HEK293 (cell line): ENCODE measurements around the gene ANAPC2.

Source experiments
- HOXD13 ChIP-seq: sonication (generic); formaldehyde crosslinking; IDR thresholded peaks from 2 replicates; pipeline ENCODE4 v1.8.0; 2022; ENCODE audit warnings: missing genetic modification reagents, borderline replicate concordance
- IKZF3 ChIP-seq: fragments of 450-650 bp; IDR thresholded peaks from 2 replicates; pipeline ENCODE4 v1.5.0; 2018; ENCODE audit warnings: missing biosample characterization, mild to moderate bottlenecking, missing genetic modification characterization, moderate library complexity
- MYNN ChIP-seq: fragments of 450-650 bp; formaldehyde crosslinking; IDR thresholded peaks from 2 replicates; pipeline ENCODE4 v1.5.1; 2016; ENCODE audit warnings: missing biosample characterization, missing genetic modification characterization, borderline replicate concordance
- SALL2 ChIP-seq: fragments of 450-650 bp; formaldehyde crosslinking; IDR thresholded peaks from 2 replicates; pipeline ENCODE4 v1.5.0; 2017; ENCODE audit warnings: missing biosample characterization, mild to moderate bottlenecking, missing genetic modification characterization, borderline replicate concordance
- SP2 ChIP-seq: fragments of 450-650 bp; formaldehyde crosslinking; IDR thresholded peaks from 2 replicates; pipeline ENCODE4 v1.5.1; 2016; ENCODE audit warnings: missing biosample characterization, missing genetic modification characterization
- ZBTB17 ChIP-seq: fragments of 450-650 bp; formaldehyde crosslinking; IDR thresholded peaks from 2 replicates; pipeline ENCODE4 v1.5.1; 2016; ENCODE audit warnings: missing biosample characterization, missing genetic modification characterization
- ZBTB7A ChIP-seq: fragments of 450-650 bp; formaldehyde crosslinking; IDR thresholded peaks from 2 replicates; pipeline ENCODE4 v1.5.1; 2016; ENCODE audit warnings: low read depth, missing biosample characterization, missing genetic modification characterization
- ZFP3 ChIP-seq: fragments of 450-650 bp; formaldehyde crosslinking; IDR thresholded peaks from 2 replicates; pipeline ENCODE4 v1.5.1; 2016; ENCODE audit warnings: low read depth, missing biosample characterization, missing genetic modification characterization
- ZNF140 ChIP-seq: fragments of 450-650 bp; formaldehyde crosslinking; IDR thresholded peaks from 2 replicates; pipeline ENCODE4 v1.5.1; 2016; ENCODE audit warnings: missing biosample characterization, missing genetic modification characterization
- ZNF157 ChIP-seq: fragments of 450-650 bp; formaldehyde crosslinking; IDR thresholded peaks from 2 replicates; pipeline ENCODE4 v1.5.1; 2016; ENCODE audit warnings: missing biosample characterization, missing genetic modification characterization
- ZNF184 ChIP-seq: fragments of 450-650 bp; IDR thresholded peaks from 2 replicates; pipeline ENCODE4 v1.5.1; 2018; ENCODE audit warnings: missing biosample characterization, mild to moderate bottlenecking, missing genetic modification characterization
- ZNF19 ChIP-seq: fragments of 450-650 bp; formaldehyde crosslinking; IDR thresholded peaks from 2 replicates; pipeline ENCODE4; 2016; ENCODE audit warnings: missing biosample characterization, missing genetic modification characterization, low read depth
- ZNF211 ChIP-seq: fragments of 450-650 bp; formaldehyde crosslinking; IDR thresholded peaks from 2 replicates; pipeline ENCODE4 v1.5.1; 2016; ENCODE audit warnings: low read depth, missing biosample characterization, missing genetic modification characterization
- ZNF223 ChIP-seq: fragments of 450-650 bp; formaldehyde crosslinking; IDR thresholded peaks from 2 replicates; pipeline ENCODE4 v1.5.1; 2016; ENCODE audit warnings: missing biosample characterization, missing genetic modification characterization
- ZNF302 ChIP-seq: fragments of 450-650 bp; formaldehyde crosslinking; IDR thresholded peaks from 2 replicates; pipeline ENCODE4 v1.5.1; 2016; ENCODE audit warnings: missing biosample characterization, missing genetic modification characterization, low read depth
- ZNF311 ChIP-seq: fragments of 450-650 bp; formaldehyde crosslinking; IDR thresholded peaks from 2 replicates; pipeline ENCODE4 v1.5.1; 2017; ENCODE audit warnings: missing biosample characterization, missing genetic modification characterization, borderline replicate concordance
- ZNF391 ChIP-seq: fragments of 450-650 bp; formaldehyde crosslinking; IDR thresholded peaks from 2 replicates; pipeline ENCODE4 v1.5.1; 2016; ENCODE audit warnings: low read depth, missing biosample characterization, missing genetic modification characterization, borderline replicate concordance
- ZNF433 ChIP-seq: fragments of 450-650 bp; formaldehyde crosslinking; IDR thresholded peaks from 2 replicates; pipeline ENCODE4 v1.5.1; 2016; ENCODE audit warnings: missing biosample characterization, missing genetic modification characterization, low read depth
- ZNF48 ChIP-seq: fragments of 450-650 bp; formaldehyde crosslinking; IDR thresholded peaks from 2 replicates; pipeline ENCODE4 v1.5.1; 2016; ENCODE audit warnings: missing biosample characterization, missing genetic modification characterization
- ZNF501 ChIP-seq: fragments of 450-650 bp; formaldehyde crosslinking; IDR thresholded peaks from 2 replicates; pipeline ENCODE4 v1.5.1; 2016; ENCODE audit warnings: missing biosample characterization, missing genetic modification characterization
- ZNF529 ChIP-seq: fragments of 450-650 bp; formaldehyde crosslinking; IDR thresholded peaks from 2 replicates; pipeline ENCODE4 v1.5.1; 2017; ENCODE audit warnings: missing genetic modification characterization, missing biosample characterization; ENCODE audit not compliant: insufficient replicate concordance
- ZNF610 ChIP-seq: fragments of 450-650 bp; formaldehyde crosslinking; IDR thresholded peaks from 2 replicates; pipeline ENCODE4 v1.5.1; 2016; ENCODE audit warnings: missing biosample characterization, missing genetic modification characterization, borderline replicate concordance
- ZNF837 ChIP-seq: fragments of 450-650 bp; formaldehyde crosslinking; IDR thresholded peaks from 2 replicates; pipeline ENCODE4 v1.5.1; 2016; ENCODE audit warnings: missing biosample characterization, missing genetic modification characterization
- ZSCAN30 ChIP-seq: fragments of 450-650 bp; IDR thresholded peaks from 2 replicates; pipeline ENCODE4 v1.5.1; 2018; ENCODE audit warnings: missing biosample characterization, mild to moderate bottlenecking, missing genetic modification characterization, moderate library complexity
- TF ChIP-seq, protein P1 (sequence below): fragments of 450-650 bp; formaldehyde crosslinking; optimal IDR thresholded peaks from 2 replicates; pipeline ENCODE3; 2016; ENCODE audit warnings: missing biosample characterization, mild to moderate bottlenecking, missing genetic modification characterization
- TF ChIP-seq, protein P2 (sequence below): fragments of 450-650 bp; formaldehyde crosslinking; IDR thresholded peaks from 2 replicates; pipeline ENCODE4 v1.5.1; 2016; ENCODE audit warnings: missing biosample characterization, missing genetic modification characterization
- TF ChIP-seq, protein P3 (sequence below): fragments of 450-650 bp; formaldehyde crosslinking; IDR thresholded peaks from 2 replicates; pipeline ENCODE4 v1.5.1; 2017; ENCODE audit warnings: missing biosample characterization, missing genetic modification characterization
- TF ChIP-seq, protein P4 (sequence below): fragments of 450-650 bp; formaldehyde crosslinking; IDR thresholded peaks from 2 replicates; pipeline ENCODE4 v1.5.1; 2016; ENCODE audit warnings: missing biosample characterization, missing genetic modification characterization
- TF ChIP-seq, protein P5 (sequence below): fragments of 450-650 bp; formaldehyde crosslinking; conservative IDR thresholded peaks from 2 replicates; pipeline ENCODE4 v1.5.1; 2016; ENCODE audit warnings: low read depth, missing biosample characterization, missing genetic modification characterization

The ANAPC2 gene

DNA sequence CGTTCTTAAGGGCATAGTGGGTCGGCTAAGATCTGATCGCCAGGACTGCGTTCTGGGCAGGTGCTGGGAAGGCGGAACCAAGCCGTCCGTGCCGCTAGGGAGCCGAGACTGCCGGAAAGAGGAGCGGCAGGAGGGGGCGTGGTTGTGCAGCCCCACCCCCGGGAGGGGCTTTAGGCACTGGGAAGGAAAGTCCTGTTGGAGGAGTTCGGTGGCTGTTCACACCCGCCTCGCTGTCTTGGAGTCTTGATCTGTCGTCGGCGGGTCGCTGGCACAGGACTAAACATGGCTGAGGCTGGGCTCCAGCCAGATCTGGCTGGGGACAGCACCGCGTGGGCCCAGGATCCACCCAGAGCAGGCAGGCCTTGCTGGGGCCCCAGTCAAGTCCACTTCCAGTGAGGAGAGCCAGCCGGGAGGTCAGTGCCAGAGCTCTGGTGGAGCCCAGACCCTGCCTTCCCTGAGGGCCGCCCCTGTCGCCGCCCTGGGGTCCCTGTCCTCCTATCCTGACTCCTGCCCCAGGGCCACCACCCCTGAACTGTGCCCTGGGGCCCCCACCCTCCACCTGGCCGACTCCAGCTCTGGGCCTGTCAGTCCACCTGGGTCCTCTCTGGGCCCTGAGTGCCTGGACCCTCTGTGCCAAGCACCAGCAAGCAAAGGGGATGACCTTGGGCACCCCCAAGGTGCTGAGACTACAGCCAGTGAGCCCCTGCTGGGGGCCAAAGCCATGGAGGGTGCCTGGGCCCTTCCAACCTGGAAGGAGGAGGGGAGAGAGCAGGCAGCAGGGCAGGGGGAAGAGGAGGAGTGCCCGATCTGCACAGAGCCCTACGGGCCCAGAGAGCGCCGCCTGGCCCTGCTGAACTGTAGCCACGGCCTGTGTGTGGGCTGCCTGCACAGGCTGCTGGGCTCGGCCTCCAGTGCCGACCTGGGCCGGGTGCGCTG is 29.2 kb upstream of the ANAPC2 start (continued):
- TF ChIP-seq ZFP3 (tag by site-specific recombination) (no peak), ZSCAN30 (no peak), ZNF501 (tag by site-specific recombination) (no peak), ZNF211 (tag by site-specific recombination) (no peak), SALL2 (tag by site-specific recombination) (no peak), SP2 (peak; percentile 79), ZNF157 (tag by site-specific recombination) (no peak), ZNF140 (no peak), ZNF184 (tag by site-specific recombination) (no peak), ZBTB7A (tag by site-specific recombination) (no peak), ZNF311 (no peak), HOXD13 (no peak), ZNF610 (tag by site-specific recombination) (peak; percentile 98), ZBTB17 (tag by site-specific recombination) (peak; percentile 89), ZNF433 (no peak), MYNN (tag by site-specific recombination) (no peak), ZNF837 (tag by site-specific recombination) (no peak), IKZF3 (tag by site-specific recombination) (no peak; the same call in 1 of the 2 replicates), ZNF48 (tag by site-specific recombination) (no peak), ZNF19 (tag by site-specific recombination) (no peak), ZNF529 (tag by site-specific recombination) (no peak), ZNF223 (no peak), ZNF391 (tag by site-specific recombination) (no peak), ZNF302 (tag by site-specific recombination) (no peak)
- TF ChIP-seq, protein P1, sequence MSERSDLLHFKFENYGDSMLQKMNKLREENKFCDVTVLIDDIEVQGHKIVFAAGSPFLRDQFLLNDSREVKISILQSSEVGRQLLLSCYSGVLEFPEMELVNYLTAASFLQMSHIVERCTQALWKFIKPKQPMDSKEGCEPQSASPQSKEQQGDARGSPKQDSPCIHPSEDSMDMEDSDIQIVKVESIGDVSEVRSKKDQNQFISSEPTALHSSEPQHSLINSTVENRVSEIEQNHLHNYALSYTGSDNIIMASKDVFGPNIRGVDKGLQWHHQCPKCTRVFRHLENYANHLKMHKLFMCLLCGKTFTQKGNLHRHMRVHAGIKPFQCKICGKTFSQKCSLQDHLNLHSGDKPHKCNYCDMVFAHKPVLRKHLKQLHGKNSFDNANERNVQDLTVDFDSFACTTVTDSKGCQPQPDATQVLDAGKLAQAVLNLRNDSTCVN (tag by site-specific recombination), result no peak
- TF ChIP-seq, protein P2, sequence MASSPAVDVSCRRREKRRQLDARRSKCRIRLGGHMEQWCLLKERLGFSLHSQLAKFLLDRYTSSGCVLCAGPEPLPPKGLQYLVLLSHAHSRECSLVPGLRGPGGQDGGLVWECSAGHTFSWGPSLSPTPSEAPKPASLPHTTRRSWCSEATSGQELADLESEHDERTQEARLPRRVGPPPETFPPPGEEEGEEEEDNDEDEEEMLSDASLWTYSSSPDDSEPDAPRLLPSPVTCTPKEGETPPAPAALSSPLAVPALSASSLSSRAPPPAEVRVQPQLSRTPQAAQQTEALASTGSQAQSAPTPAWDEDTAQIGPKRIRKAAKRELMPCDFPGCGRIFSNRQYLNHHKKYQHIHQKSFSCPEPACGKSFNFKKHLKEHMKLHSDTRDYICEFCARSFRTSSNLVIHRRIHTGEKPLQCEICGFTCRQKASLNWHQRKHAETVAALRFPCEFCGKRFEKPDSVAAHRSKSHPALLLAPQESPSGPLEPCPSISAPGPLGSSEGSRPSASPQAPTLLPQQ, result no peak
- TF ChIP-seq, protein P3, sequence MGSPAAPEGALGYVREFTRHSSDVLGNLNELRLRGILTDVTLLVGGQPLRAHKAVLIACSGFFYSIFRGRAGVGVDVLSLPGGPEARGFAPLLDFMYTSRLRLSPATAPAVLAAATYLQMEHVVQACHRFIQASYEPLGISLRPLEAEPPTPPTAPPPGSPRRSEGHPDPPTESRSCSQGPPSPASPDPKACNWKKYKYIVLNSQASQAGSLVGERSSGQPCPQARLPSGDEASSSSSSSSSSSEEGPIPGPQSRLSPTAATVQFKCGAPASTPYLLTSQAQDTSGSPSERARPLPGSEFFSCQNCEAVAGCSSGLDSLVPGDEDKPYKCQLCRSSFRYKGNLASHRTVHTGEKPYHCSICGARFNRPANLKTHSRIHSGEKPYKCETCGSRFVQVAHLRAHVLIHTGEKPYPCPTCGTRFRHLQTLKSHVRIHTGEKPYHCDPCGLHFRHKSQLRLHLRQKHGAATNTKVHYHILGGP (tag by site-specific recombination), result no peak
- TF ChIP-seq, protein P4, sequence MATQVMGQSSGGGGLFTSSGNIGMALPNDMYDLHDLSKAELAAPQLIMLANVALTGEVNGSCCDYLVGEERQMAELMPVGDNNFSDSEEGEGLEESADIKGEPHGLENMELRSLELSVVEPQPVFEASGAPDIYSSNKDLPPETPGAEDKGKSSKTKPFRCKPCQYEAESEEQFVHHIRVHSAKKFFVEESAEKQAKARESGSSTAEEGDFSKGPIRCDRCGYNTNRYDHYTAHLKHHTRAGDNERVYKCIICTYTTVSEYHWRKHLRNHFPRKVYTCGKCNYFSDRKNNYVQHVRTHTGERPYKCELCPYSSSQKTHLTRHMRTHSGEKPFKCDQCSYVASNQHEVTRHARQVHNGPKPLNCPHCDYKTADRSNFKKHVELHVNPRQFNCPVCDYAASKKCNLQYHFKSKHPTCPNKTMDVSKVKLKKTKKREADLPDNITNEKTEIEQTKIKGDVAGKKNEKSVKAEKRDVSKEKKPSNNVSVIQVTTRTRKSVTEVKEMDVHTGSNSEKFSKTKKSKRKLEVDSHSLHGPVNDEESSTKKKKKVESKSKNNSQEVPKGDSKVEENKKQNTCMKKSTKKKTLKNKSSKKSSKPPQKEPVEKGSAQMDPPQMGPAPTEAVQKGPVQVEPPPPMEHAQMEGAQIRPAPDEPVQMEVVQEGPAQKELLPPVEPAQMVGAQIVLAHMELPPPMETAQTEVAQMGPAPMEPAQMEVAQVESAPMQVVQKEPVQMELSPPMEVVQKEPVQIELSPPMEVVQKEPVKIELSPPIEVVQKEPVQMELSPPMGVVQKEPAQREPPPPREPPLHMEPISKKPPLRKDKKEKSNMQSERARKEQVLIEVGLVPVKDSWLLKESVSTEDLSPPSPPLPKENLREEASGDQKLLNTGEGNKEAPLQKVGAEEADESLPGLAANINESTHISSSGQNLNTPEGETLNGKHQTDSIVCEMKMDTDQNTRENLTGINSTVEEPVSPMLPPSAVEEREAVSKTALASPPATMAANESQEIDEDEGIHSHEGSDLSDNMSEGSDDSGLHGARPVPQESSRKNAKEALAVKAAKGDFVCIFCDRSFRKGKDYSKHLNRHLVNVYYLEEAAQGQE, result no peak
- TF ChIP-seq, protein P5, sequence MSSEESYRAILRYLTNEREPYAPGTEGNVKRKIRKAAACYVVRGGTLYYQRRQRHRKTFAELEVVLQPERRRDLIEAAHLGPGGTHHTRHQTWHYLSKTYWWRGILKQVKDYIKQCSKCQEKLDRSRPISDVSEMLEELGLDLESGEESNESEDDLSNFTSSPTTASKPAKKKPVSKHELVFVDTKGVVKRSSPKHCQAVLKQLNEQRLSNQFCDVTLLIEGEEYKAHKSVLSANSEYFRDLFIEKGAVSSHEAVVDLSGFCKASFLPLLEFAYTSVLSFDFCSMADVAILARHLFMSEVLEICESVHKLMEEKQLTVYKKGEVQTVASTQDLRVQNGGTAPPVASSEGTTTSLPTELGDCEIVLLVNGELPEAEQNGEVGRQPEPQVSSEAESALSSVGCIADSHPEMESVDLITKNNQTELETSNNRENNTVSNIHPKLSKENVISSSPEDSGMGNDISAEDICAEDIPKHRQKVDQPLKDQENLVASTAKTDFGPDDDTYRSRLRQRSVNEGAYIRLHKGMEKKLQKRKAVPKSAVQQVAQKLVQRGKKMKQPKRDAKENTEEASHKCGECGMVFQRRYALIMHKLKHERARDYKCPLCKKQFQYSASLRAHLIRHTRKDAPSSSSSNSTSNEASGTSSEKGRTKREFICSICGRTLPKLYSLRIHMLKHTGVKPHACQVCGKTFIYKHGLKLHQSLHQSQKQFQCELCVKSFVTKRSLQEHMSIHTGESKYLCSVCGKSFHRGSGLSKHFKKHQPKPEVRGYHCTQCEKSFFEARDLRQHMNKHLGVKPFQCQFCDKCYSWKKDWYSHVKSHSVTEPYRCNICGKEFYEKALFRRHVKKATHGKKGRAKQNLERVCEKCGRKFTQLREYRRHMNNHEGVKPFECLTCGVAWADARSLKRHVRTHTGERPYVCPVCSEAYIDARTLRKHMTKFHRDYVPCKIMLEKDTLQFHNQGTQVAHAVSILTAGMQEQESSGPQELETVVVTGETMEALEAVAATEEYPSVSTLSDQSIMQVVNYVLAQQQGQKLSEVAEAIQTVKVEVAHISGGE (tag by site-specific recombination), result peak; percentile 43; the same call in 1 of the 2 replicates
